Measurements from ENCODE around the gene ST3GAL4. TPM values are rescaled to one million over a fixed set of nuclear protein-coding genes. Genes with fewer than 3 reads are reported as not detected.
"Not testable (repeated sequence)": the region's sequence is repeated elsewhere in the genome, so short reads cannot be mapped to it uniquely, and the experiment has no call there.

ST3GAL4 gene, protein sequence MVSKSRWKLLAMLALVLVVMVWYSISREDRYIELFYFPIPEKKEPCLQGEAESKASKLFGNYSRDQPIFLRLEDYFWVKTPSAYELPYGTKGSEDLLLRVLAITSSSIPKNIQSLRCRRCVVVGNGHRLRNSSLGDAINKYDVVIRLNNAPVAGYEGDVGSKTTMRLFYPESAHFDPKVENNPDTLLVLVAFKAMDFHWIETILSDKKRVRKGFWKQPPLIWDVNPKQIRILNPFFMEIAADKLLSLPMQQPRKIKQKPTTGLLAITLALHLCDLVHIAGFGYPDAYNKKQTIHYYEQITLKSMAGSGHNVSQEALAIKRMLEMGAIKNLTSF
- total RNA-seq = 41.5 TPM

- TF ChIP-seq POLR2A (IDR thresholded peaks at IDR 0.05) (peak in 1 of 2 donors; percentile 24), POLR2AphosphoS5 (IDR thresholded peaks at IDR 0.05; ENCODE audit: insufficient read depth in 1 of 2, low read depth in 1 of 2) (peak in 1 of 2 donors; percentile 74)
- TF ChIP-seq, protein P1, sequence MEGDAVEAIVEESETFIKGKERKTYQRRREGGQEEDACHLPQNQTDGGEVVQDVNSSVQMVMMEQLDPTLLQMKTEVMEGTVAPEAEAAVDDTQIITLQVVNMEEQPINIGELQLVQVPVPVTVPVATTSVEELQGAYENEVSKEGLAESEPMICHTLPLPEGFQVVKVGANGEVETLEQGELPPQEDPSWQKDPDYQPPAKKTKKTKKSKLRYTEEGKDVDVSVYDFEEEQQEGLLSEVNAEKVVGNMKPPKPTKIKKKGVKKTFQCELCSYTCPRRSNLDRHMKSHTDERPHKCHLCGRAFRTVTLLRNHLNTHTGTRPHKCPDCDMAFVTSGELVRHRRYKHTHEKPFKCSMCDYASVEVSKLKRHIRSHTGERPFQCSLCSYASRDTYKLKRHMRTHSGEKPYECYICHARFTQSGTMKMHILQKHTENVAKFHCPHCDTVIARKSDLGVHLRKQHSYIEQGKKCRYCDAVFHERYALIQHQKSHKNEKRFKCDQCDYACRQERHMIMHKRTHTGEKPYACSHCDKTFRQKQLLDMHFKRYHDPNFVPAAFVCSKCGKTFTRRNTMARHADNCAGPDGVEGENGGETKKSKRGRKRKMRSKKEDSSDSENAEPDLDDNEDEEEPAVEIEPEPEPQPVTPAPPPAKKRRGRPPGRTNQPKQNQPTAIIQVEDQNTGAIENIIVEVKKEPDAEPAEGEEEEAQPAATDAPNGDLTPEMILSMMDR (IDR thresholded peaks at IDR 0.05) = no peak
- Histone ChIP-seq H3K4me3 (peak within 1 kb of the TSS; percentile 72 to 86), H3K27ac (peak within 1 kb of the TSS; percentile 88), H3K9me3 (no peaks in the 10 kb centered on the region), H3K36me3 (no peaks in the 10 kb centered on the region), H3K4me1 (peaks cover 76% of the 10 kb centered on the region), H3K27me3 (no peaks in the 10 kb centered on the region)
- intact Hi-C loops (cut with DNase I) = loop anchor here (5.0 kb wide), 1 partner anchor 62 kb away; no protein-coding TSS in a partner anchor
- peak in 1 of 2 donors; percentile 89 for DNase-seq (ENCODE audit: extremely low spot score in 2 of 2)
Observed at GRCh38 chr11:126355324-126355925, at the start of gene ST3GAL4. Gene ST3GAL4, plus strand, starts transcription at chr11:126355686. Its CDS starts 50,470 bp downstream, at chr11:126406156.

GRCh38 chr11:126305699-126306098, 49.8 kb upstream of the ST3GAL4 start:
- TF ChIP-seq POLR2AphosphoS5 (IDR thresholded peaks at IDR 0.05; ENCODE audit: insufficient read depth in 1 of 2, low read depth in 1 of 2) = no peak
- TF ChIP-seq, protein P1 (IDR thresholded peaks at IDR 0.05) = no peak
- no peak for TF ChIP-seq POLR2A (IDR thresholded peaks at IDR 0.05)
- DNase-seq (ENCODE audit: extremely low spot score in 2 of 2) = no peak
- H3K27ac ChIP-seq = no peak overlapping the region
- no peaks in the 10 kb centered on the region for H3K9me3 ChIP-seq
- H3K36me3 ChIP-seq = peaks cover 0 to 7% of the 10 kb centered on the region in 2 donors
- peaks cover 11% of the 10 kb centered on the region for H3K4me1 ChIP-seq
- H3K4me3 ChIP-seq = no peak overlapping the region
- intact Hi-C loops (cut with DNase I) = loop anchor here (10.0 kb wide), 1 partner anchor 109 kb away; no protein-coding TSS in a partner anchor
- H3K27me3 ChIP-seq = no peaks in the 10 kb centered on the region

- Histone ChIP-seq H3K4me3 (no peak overlapping the region), H3K27me3 (no peaks in the 10 kb centered on the region), H3K9me3 (no peaks in the 10 kb centered on the region), H3K27ac (no peak overlapping the region), H3K36me3 (peaks cover 0 to 7% of the 10 kb centered on the region in 2 donors), H3K4me1 (peaks cover 15% of the 10 kb centered on the region)
- TF ChIP-seq POLR2A (IDR thresholded peaks at IDR 0.05) (no peak), POLR2AphosphoS5 (IDR thresholded peaks at IDR 0.05; ENCODE audit: insufficient read depth in 1 of 2, low read depth in 1 of 2) (no peak)
- TF ChIP-seq, protein P1 (IDR thresholded peaks at IDR 0.05) = no peak
- DNase-seq (ENCODE audit: extremely low spot score in 2 of 2) = no peak
- intact Hi-C loops (cut with DNase I) = loop anchor here (10.0 kb wide), 1 partner anchor 107 kb away; no protein-coding TSS in a partner anchor
Observed at GRCh38 chr11:126307706-126308105, 47.8 kb upstream of the ST3GAL4 start.

DNA sequence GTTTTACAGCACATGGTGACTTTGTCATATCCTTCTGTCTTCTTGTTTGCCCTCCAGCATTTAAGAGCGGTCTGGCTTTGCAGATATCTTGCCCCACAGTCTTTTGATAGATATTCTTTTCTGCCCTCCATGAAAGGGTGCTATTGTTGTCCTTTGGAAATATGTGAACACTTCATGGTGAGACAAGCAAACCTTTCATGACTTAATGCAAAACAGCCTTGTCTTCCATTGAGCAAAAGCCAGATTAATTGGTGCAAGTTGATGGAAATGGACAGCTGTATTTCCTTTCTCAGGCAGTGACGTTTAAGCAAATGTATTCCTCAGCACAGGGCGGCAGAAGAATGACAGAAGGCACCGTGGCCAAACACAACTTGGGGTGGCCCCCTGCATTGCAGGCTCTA, 47.2 kb upstream of the ST3GAL4 start:
- Histone ChIP-seq H3K4me1 (peaks cover 15% of the 10 kb centered on the region), H3K27ac (no peak overlapping the region), H3K4me3 (no peak overlapping the region), H3K27me3 (no peaks in the 10 kb centered on the region), H3K36me3 (peaks cover 0 to 7% of the 10 kb centered on the region in 2 donors), H3K9me3 (no peaks in the 10 kb centered on the region)
- DNase-seq (ENCODE audit: extremely low spot score in 2 of 2) = no peak
- no peak for TF ChIP-seq POLR2A (IDR thresholded peaks at IDR 0.05)
- TF ChIP-seq, protein P1 (IDR thresholded peaks at IDR 0.05) = no peak
- TF ChIP-seq POLR2AphosphoS5 (IDR thresholded peaks at IDR 0.05; ENCODE audit: insufficient read depth in 1 of 2, low read depth in 1 of 2) = no peak
- intact Hi-C loops (cut with DNase I) = loop anchor here (10.0 kb wide), 1 partner anchor 107 kb away; no protein-coding TSS in a partner anchor

DNA sequence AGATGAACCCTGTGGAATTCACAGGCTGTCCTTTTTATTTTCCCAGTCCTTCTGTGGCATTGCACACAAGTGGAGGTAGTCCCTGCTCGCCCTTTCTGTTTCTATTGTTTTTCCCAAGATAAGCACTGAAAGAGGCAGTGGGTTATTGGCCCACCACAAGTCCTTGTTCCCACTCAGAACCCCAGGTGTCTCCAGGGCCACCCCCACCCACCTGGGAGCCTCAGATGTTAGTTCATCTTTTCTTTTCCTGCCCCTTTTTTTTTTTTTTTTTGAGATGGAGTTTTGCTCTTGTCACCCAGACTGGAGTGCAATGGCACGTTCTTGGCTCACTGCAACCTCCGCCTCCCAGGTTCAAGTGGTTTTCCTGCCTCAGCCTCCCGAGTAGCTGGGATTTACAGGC, 46.7 kb upstream of the ST3GAL4 start:
- DNase-seq (ENCODE audit: extremely low spot score in 2 of 2); H3K36me3 ChIP-seq; H3K27ac ChIP-seq; H3K9me3 ChIP-seq; H3K4me3 ChIP-seq; H3K27me3 ChIP-seq: not testable (repeated sequence)
- intact Hi-C loops (cut with DNase I) = loop anchor here (10.0 kb wide), 1 partner anchor 106 kb away; no protein-coding TSS in a partner anchor
- H3K4me1 ChIP-seq = peaks cover 15% of the 10 kb centered on the region
